Effector CD8-positive, alpha-beta T cell (primary cell): ENCODE results near the gene RANBP10.

ENCODE experiments used
- DNase-seq: peaks from one replicate; lab custom pipeline; 2025; lab: John Stamatoyannopoulos, UW

The RANBP10 gene

GRCh38 chr16:67675999-67676398 lies 130.4 kb downstream of the RANBP10 start:
- no peak for DNase-seq

DNA sequence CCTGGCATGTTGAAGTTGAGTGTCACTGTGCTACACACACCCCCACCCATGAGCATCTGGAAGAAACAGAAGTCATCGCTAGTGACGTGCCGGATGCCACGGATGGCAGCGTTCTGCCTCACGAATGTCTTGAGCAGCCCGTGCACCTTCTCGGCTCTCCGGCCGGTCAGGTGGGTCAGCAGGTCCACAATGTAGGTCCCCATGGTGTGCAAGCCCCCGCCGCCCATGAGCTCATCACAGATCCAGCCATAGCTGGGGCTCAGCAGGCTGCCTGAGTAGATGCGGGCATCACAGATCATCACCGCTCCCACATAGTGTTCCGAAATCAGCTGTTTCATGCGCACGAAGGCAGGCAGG lies 130.8 kb downstream of the RANBP10 start:
- DNase-seq, result no peak

DNA sequence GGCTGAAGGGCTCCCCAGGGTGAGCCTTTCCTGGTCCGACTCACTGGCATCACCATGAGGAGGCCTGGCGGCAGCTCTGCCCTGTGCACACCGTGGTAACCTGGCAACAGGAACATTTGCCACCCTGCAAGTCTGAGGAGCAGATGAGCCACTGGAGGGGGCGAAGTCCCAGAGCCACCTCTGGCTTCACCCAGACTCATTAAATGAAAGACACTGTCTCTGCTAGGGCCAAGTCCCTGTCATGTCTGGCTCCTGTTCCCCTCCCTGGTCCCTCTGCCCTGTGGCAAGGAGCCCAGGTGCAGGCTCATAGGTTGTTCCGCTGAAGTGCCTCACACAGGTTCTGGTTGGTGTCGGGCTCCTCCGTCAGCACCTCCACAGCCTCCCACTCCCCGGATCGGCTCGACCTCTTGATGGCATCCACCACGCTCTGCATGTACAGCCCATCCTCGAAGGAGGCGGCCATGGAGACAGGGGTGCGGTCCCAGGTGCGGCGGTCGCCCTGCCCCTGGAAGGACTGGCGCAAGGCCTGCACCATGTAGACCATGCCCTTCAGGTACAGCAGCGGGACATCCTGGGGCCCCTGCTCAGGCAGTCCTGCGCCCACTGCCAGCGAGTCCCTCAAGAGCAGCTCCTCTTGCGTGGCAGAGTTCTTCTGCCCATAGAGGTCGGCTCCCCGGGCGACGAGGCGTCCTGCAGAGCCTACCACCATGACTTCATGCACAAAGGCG lies 131.3 kb downstream of the RANBP10 start:
- no peak for DNase-seq

DNA sequence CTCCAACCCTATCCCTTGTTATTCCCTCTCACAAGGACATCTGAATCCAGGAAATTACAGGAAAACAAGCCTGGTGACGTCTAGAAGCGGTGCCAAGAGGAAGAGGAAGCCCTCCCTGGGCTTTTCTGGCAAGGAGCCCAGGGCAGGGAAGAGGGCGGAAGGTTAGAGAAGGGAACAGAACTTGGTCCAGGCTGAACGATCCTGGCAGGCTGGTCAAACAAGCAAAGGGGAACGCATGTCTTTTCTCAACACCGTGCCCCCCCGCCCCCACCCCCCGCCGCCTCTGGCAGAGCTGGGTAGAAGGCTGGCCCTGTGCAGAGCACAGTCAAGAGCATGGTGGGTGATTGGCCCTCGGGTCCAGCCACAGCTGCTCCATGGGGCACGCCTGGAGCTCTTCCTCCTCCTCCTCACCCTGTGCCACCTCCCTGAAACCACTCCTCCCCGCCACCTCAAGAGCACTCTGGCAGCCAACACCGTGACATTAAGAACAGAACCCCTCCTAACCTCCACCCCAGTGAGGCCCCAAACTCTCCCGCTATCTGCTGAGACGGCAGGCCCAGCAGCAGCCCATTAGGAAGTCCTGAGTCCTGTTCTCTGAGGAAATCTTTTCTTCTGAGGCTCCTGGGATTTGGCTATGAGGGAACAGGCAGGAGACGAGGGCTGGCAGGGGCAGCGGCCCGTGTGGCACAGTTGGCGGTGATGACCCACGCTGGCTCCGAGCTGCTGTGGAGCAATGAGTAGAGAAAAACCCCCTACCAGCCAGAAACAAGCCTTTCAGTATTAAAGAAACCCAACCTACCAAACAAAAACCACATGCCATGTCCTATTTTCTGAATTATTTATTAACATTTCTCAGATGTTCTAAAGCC lies 132.4 kb downstream of the RANBP10 start:
- no peak for DNase-seq
